ENCODE data around the gene GRAMD2B.

DNA sequence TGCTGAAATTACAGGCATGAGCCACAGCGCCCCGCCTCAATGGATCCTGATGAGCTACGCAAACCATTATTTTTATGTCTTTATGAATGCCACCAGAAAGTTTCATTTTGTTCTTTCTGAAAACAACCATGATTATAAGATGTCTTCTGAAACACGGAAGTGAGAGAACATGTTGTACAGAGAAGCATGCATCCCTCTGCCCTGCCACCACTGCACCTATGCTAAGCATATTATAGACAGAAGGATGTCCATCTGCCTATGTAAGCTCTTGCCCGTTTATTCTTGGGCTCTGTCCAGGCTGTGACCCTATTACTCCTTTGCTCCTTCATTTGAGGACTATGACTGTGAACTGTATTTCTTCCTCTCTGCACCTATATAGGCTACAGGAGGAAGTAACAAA lies 74.3 kb downstream of the GRAMD2B start:
- TF ChIP-seq, protein P1, sequence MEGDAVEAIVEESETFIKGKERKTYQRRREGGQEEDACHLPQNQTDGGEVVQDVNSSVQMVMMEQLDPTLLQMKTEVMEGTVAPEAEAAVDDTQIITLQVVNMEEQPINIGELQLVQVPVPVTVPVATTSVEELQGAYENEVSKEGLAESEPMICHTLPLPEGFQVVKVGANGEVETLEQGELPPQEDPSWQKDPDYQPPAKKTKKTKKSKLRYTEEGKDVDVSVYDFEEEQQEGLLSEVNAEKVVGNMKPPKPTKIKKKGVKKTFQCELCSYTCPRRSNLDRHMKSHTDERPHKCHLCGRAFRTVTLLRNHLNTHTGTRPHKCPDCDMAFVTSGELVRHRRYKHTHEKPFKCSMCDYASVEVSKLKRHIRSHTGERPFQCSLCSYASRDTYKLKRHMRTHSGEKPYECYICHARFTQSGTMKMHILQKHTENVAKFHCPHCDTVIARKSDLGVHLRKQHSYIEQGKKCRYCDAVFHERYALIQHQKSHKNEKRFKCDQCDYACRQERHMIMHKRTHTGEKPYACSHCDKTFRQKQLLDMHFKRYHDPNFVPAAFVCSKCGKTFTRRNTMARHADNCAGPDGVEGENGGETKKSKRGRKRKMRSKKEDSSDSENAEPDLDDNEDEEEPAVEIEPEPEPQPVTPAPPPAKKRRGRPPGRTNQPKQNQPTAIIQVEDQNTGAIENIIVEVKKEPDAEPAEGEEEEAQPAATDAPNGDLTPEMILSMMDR (IDR thresholded peaks at IDR 0.05): no peak
- TF ChIP-seq POLR2A (IDR thresholded peaks at IDR 0.05): no peak
- TF ChIP-seq EP300 (IDR thresholded peaks at IDR 0.05): no peak
- no peak for TF ChIP-seq POLR2AphosphoS5 (IDR thresholded peaks at IDR 0.05)

All from suprapubic skin (tissue), 4 donors.